ENCODE results near the gene PTPRN2. TPM values are rescaled to one million over a fixed set of nuclear protein-coding genes. Genes with fewer than 3 reads are reported as not detected.
"Not testable (repeated sequence)": the region's sequence is repeated elsewhere in the genome, so short reads cannot be mapped to it uniquely, and the experiment has no call there.

PTPRN2 gene
- total RNA-seq, 1 donor from 2014 or later: 0.72 TPM

DNA sequence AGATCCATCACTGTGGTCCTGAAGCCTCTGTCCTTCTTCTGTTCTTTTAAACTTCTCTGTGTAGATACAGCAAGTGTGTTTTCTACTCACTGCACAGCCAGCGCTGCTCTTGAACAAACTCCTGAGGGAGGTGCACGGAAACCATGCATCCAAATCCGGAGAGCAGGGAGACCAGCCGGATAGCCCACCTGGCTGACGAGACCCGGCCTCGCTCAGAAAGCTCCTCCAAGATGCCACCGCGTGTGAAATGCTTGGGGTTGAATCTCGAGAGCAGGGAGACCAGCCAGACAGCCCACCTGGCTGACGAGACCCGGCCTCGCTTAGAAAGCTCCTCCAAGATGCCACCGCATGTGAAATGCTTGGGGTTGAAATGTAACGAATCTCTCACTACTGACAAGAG, 602.0 kb downstream of the PTPRN2 start:
- DNase-seq (ENCODE audit: low spot score): no peak

DNA sequence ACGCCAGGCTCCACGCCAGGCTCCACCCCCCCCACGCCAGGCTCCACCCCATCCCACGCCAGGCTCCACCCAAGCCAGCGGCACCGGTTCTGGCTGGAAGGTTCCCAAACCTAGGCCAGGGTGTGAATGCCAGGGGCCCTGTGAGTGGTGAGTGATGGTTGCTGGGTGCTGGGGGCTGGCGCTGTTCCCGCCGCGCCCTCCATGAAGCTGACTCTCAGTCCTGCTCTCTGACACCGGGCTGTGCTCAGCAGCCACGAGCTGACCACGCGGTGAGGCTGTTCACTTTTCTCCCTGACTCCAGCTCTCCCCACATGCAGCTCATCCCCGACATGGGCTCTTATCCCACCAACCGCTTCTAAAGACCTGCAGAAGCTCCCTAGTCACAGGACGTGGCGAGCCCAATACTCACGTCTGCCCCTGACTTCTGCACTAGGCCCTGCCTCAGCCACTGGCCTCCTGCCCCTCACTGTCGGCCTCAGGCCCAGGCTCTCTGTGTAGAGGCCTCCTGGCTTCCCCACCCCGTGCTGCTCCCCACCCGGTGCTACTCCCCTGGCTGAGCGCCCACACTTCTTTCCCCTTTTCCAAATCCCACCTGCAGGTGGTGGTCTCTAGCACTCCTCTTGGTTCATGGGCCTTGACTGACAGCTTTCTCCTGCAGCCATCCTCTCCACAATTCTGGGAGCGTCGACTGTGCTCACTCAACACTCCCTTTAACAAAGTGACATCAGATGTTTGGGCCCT, 603.0 kb downstream of the PTPRN2 start:
- no peak for DNase-seq (ENCODE audit: low spot score)

GRCh38 chr7:157983502-157984422, 603.9 kb downstream of the PTPRN2 start:
- no peak for DNase-seq (ENCODE audit: low spot score)

DNA sequence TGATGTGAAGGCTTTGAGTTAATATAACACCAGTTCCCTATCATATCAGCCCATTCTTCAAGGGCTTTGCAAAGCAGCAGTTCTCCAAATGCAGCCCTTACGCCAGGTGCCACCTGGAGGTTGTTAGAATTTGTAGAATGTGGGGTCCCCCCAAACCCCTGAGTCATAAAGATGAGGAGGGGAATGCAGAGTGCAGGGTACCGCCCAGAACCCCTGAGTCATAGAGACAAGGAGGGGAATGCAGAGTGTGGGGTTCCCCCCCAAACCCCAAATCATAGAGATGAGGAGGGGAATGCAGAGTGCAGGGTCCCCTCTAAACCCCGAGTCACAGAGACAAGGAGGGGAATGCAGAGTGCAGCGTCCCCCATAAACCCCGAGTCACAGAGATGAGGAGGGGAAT, 605.8 kb downstream of the PTPRN2 start:
- DNase-seq (ENCODE audit: low spot score): no peak

DNA sequence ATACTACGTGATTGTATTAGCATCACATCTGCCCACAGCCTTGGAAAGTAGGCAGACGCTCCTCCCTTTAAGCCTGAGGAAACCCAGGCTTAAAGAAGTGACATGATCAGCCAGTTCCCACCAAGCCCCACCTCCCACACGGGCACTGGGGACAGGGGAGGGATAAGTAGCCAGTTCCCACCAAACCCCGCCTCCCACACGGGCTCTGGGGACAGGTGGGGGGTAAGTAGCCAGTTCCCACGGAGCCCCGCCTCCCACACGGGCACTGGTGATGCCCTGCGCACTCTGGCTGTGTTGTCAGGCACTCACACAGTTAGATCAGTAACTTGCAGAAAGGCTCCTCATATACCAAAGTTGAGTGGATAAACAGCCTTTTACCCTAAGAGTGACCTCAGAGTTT, 606.8 kb downstream of the PTPRN2 start:
- no peak for DNase-seq (ENCODE audit: low spot score)

DNA sequence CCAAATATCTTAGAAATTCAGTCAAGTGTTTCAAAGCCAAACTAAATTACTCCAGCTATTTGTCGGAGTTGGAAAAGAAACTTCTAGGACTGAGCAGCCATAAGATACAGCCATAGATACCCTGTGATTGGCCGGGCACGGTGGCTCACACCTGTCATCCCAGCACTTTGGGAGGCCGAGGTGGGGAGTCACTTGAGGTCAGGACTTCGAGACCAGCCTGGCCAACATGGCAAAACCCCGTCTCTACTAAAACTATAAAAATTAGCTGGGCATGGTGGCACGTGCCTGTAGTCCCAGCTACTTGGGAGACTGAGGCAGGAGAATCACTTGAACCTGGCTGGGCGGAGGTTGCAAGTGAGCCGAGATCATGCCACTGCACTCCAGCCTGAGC, 607.3 kb downstream of the PTPRN2 start:
- not testable (repeated sequence) for DNase-seq (ENCODE audit: low spot score)

- no peak for DNase-seq (ENCODE audit: low spot score)
Measured at GRCh38 chr7:157979636-157980340, 607.8 kb downstream of the PTPRN2 start.

DNA sequence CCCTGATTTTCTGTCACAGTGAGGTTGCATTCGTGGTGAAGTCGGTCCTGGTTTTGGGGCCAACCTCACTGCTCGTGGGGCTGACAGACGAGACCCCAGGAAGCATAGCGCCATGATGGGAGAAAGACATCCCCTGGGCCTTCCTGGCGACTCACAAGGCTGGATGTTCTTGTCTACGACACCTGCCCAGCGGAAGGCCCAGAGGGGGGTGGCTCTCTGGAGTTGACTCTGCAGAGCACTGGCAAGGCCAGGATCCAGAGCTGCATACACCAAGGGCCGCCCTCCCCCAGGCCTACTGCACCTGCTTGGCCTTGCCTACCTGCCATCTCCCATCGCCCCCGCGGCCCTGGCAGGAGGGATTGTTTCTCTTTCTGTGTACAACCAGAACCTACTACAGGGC, 608.9 kb downstream of the PTPRN2 start:
- no peak for DNase-seq (ENCODE audit: low spot score)

GRCh38 chr7:157977717-157978496, 609.7 kb downstream of the PTPRN2 start:
- DNase-seq (ENCODE audit: low spot score): no peak

- DNase-seq (ENCODE audit: low spot score): no peak
Measured at GRCh38 chr7:157977306-157977705, 610.3 kb downstream of the PTPRN2 start.

DNA sequence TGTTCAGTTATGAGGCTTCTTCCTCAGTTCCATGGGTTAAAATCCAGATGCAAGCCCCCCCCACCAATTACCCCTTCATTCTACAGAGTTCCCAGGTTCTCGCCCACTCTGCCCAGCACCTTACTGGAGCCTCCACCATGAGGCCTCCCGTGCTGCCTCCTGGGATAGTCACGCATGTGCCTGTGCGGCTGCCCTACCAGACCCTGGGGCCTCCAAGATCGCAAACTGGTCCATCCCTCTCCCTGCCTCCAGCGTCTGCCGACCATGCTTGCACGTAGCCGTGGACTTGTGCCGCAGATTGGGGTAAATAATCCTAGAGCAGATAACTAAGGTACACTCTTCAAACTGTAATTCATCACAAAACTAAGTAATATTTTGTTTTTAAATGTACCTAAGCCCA, 611.2 kb downstream of the PTPRN2 start:
- no peak for DNase-seq (ENCODE audit: low spot score)

DNA sequence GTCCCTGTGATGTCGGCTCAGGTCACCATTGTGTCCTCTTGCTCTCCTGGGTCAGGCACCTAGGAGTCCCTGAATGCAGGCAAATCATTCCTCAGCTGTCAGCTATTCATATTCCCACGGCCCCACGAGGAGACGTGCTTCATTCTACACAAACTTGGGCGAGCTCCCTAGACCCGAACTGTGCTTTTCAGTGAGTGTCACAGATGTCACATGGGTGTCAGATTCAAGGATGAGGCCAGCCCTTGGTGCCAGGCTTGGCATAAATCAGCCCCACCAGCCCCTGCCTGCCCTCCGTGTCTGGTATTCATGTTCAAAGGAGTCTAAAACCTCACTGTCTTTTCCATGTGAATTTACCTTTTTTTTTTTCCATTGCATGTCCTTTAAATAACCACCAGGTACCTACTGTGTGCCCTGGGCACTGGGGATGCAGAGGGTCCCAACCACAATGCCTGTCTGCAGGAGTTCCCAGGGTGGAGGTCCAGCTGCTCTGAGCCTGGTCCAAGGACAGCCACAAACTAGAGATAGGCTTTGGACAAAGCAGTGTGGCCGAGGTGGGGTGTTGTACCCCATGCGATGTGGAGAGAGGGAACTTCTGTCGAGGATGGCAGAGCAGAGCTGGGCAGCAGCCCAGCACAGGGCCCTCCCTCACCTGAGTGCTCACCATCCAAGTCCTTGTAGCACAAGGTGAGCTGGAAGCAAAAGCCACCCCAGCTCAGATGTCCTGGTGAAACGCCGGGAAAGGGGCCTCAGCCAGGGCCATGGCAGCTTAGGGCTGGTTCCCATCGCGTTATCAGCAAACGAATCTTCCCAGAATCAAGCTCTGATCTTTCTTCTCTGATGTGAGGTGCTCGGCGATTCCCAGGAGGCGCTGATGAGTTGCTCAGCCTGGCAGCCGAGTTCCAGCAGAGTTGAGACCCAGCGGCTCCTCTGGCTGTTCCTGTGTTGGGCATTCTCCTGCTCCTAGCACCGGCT, 611.9 kb downstream of the PTPRN2 start:
- DNase-seq (ENCODE audit: low spot score): no peak

DNA sequence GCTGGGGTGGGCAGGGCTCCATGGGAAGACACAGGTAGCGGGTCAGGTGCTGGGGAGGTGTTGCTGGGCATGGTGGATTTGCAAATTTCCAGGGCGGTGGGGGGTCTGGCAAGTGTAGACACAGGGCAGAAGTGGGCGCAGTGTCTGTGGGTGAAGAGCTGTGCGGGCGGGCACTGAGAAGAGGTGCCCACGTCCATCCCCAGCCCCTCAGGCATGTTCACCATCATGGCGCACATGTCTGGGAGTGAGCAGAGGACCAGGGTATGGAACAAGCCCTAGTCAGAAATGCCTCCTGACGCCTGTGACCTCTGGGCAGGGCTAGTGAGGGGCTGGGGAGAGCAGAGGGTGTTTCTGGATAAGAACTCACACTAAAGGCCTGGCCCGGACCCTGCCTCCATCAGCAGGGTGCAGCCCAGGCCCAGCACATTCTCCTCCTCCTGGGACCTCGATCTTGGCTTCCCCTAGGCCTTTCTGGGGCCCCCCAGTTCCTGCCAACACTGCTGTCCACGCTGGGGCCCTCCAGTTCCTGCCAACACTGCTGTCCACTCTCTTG, 612.9 kb downstream of the PTPRN2 start:
- no peak for DNase-seq (ENCODE audit: low spot score)

DNA sequence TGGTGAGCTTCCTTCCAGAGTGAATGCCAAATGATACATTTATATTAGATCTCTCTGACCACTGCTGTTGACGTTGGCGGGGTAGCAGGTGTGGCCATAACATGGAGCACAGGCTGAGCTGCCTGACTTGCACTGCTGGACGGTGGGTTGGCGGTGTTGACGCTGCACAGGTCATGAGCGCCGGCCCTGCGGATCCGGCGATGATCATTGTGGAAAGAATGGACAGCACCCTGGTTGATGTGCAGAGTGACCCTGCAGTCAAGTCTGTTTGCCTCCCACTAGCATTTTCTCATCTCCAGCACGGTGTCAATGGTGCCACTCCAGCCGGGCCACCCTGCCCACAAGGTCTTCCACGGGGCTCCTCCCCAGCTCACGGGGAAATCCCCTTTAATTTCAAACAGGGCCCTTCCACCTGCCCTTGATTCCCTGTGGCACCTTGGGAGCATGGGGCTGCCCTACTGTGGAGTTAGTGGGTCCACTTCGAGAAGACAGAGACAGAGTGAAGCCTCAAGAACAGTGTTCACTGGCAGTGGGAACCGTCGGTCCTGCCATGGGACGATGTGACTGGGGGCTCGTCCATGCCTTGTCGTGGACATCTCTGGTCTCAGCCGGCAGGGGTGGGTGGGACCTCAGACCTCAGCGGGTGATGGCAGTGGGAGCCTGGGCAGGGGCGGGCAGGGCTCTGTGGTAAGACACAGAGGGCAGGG, 613.5 kb downstream of the PTPRN2 start:
- no peak for DNase-seq (ENCODE audit: low spot score)

DNA sequence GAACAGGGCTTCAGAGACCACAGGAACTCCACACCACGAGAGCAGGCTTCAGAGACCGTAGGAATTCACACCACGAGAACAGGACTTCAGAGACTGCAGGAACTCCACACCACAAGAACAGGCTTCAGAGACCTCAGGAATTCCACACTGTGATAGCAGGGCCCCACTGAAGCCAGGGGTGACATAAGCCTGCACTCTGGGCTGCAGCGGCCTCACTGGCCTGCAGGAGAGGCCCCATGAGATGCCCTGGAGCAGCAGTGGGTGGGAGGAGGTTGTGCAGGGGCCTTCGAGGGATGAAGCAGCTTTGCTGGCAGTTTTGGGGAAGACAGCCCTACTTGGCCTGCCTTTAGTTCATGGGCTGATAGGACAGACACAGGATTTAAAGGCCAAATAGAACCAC, 614.7 kb downstream of the PTPRN2 start:
- DNase-seq (ENCODE audit: low spot score): no peak

DNA sequence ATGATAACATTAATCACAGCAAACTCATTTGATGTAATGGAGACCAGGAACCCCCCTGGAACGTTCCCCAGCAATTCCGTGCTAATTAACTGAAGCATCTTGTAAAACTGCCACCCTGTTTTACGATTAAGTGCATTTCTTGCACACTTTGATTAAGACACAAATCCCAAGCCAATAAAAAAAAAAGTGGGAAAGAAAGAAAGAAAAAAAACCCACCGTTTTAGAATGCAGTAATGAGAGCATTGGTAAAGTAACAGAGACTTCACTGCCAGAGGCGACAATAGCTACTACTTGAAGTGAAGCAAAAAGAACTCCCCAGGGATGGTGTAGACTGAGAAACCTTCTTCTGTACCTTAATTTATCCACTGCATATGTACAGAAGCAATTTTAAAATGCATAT, 616.1 kb downstream of the PTPRN2 start:
- DNase-seq (ENCODE audit: low spot score): no peak

DNA sequence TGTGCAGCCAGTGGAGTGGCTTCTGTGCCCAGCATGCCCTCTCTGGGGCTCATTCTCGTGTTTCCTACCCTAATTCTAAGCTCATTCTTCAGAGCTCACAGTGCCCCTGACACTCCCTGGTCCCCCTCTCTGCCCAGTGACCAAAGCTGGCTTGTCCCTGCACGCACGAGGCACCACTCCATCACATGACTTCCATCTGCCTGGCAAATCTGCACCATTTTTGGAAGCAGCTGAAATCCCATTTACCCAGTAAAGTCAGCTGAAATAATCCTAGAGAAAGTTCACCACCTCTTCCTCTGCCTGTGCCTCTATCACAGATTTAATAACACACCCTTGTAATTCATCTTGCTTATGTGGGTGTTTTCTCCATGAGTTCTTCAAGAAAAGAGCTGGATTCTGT, 616.9 kb downstream of the PTPRN2 start:
- DNase-seq (ENCODE audit: low spot score): no peak

- no peak for DNase-seq (ENCODE audit: low spot score)
Measured at GRCh38 chr7:157969995-157970394, 617.6 kb downstream of the PTPRN2 start.

DNA sequence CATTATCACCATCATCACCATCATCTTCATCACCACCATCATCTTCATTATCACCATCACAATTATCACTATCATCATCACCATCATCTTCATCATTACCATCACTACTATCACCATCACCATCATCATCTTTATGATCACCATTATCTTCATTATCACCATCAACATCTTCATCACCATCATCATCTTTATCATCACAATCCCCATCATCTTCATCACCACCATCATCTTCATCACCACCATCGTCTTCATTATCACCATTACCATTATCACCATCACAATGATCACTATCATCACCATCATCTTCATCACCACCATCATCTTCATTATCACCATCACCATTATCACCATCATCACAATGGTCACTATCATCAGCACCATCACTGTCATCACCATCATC, 621.1 kb downstream of the PTPRN2 start:
- DNase-seq (ENCODE audit: low spot score): no peak

Measured in umbilical cord (tissue), 2 donors.